Activated effector memory CD4-positive, alpha-beta T cell treated with anti-CD3 and anti-CD28 coated beads, Interleukin-2, amount 50 U/mL, for 16 hours (primary cell): ENCODE data around the gene RAB3B.

Experiments used
- DNase-seq: peaks from one replicate; pipeline ENCODE4 v3.0.0-alpha.2; 2020

The RAB3B gene

GRCh38 chr1:51955797-51956527, 34.5 kb downstream of the RAB3B start:
- DNase-seq = no peak

- no peak for DNase-seq
These were observed 35.7 kb downstream of the RAB3B start for GRCh38 chr1:51954783-51955182.

- DNase-seq = no peak
These were observed 37.4 kb downstream of the RAB3B start for GRCh38 chr1:51953079-51953478.

GRCh38 chr1:51952638-51953037, 37.9 kb downstream of the RAB3B start:
- DNase-seq = no peak

GRCh38 chr1:51950701-51951100, 39.8 kb downstream of the RAB3B start:
- no peak for DNase-seq

- DNase-seq = no peak
These were observed 41.3 kb downstream of the RAB3B start for GRCh38 chr1:51949014-51949702.

- DNase-seq = no peak
These were observed 42.0 kb downstream of the RAB3B start for GRCh38 chr1:51948491-51948915.

- no peak for DNase-seq
These were observed 44.2 kb downstream of the RAB3B start for GRCh38 chr1:51946300-51946699.

GRCh38 chr1:51945591-51945990, 44.9 kb downstream of the RAB3B start:
- no peak for DNase-seq

GRCh38 chr1:51942281-51942680, 48.2 kb downstream of the RAB3B start:
- DNase-seq = no peak

GRCh38 chr1:51941528-51941927, 49.0 kb downstream of the RAB3B start:
- DNase-seq = no peak

- no peak for DNase-seq
These were observed 53.4 kb downstream of the RAB3B start for GRCh38 chr1:51937112-51937511.

GRCh38 chr1:51936531-51936930, 54.0 kb downstream of the RAB3B start:
- DNase-seq = no peak

- no peak for DNase-seq
These were observed 57.2 kb downstream of the RAB3B start for GRCh38 chr1:51933344-51933743.

- DNase-seq = no peak
These were observed 60.2 kb downstream of the RAB3B start for GRCh38 chr1:51930329-51930728.

- DNase-seq = no peak
These were observed 61.6 kb downstream of the RAB3B start for GRCh38 chr1:51928896-51929295.

GRCh38 chr1:51927029-51927428, 63.5 kb downstream of the RAB3B start:
- no peak for DNase-seq

- no peak for DNase-seq
These were observed 64.2 kb downstream of the RAB3B start for GRCh38 chr1:51926171-51926812.

- DNase-seq = no peak
These were observed 66.0 kb downstream of the RAB3B start for GRCh38 chr1:51924455-51924854.

GRCh38 chr1:51922040-51922439, 68.5 kb downstream of the RAB3B start:
- DNase-seq = no peak

GRCh38 chr1:51920130-51920529, 70.4 kb downstream of the RAB3B start:
- DNase-seq = no peak

GRCh38 chr1:51919684-51920083, 70.8 kb downstream of the RAB3B start:
- no peak for DNase-seq

GRCh38 chr1:51916587-51917405, 73.7 kb downstream of the RAB3B start:
- DNase-seq = no peak
